HepG2 (cell line): ENCODE data around the gene ATOH8.

Experiments used
- ATF6 ChIP-seq: sonication (generic); formaldehyde crosslinking; conservative IDR thresholded peaks from 2 replicates; pipeline ENCODE4 v1.4.0; 2020; ENCODE audit warnings: missing genetic modification reagents
- CREM ChIP-seq, 2 experiments: sonication (generic) in 1 of 2; formaldehyde crosslinking in 1 of 2; IDR thresholded peaks; 2 replicates each; pipeline versions ENCODE4 v1.4.0 to v1.6.1; 2016 to 2020; ENCODE audit warnings: antibody characterized with exemption in 1 of 2, mild to moderate bottlenecking in 1 of 2, missing genetic modification reagents in 1 of 2
- EP300 ChIP-seq, 3 experiments: sonication (generic) in 1 of 3; formaldehyde crosslinking in 1 of 3; IDR thresholded peaks; 2 replicates each; pipeline versions ENCODE4 v1.5.1 to v1.6.1; 2011 to 2020; ENCODE audit warnings: low read depth in 2 of 3, low read length in 2 of 3, borderline replicate concordance in 1 of 3, improper control_type of control experiment in 1 of 3, mild to moderate bottlenecking in 1 of 3, missing genetic modification reagents in 1 of 3, moderate library complexity in 1 of 3
- POLR2A ChIP-seq, 2 experiments: IDR thresholded peaks; 2 replicates each; pipeline ENCODE4 v1.6.1; 2011; ENCODE audit warnings: low read depth in 2 of 2, low read length in 2 of 2, mild to moderate bottlenecking in 1 of 2, moderate library complexity in 1 of 2; ENCODE audit not compliant: insufficient read depth in 1 of 2
- SIX1 ChIP-seq: sonication (generic); formaldehyde crosslinking; IDR thresholded peaks from 2 replicates; pipeline ENCODE4 v1.4.0; 2020; ENCODE audit warnings: missing genetic modification reagents, borderline replicate concordance

- TF ChIP-seq CREM (IDR thresholded peaks at IDR 0.05) (no peak), CREM (CRISPR knock-in tag; IDR thresholded peaks at IDR 0.05) (no peak), SIX1 (CRISPR knock-in tag) (no peak), POLR2A (IDR thresholded peaks at IDR 0.05; ENCODE audit: insufficient read depth in 1 of 2, low read depth in 2 of 2, low read length in 2 of 2) (no peak), EP300 (IDR thresholded peaks at IDR 0.05; ENCODE audit: low read depth in 2 of 2, low read length in 2 of 2) (no peak), EP300 (CRISPR knock-in tag; IDR thresholded peaks at IDR 0.05; ENCODE audit: borderline replicate concordance) (no peak), ATF6 (CRISPR knock-in tag) (no peak)
These were observed 39.1 kb downstream of the ATOH8 start for GRCh38 chr2:85792783-85793441.
